22Rv1 (cell line): ENCODE data around the gene USH2A.

Source experiments
- ZFX ChIP-seq: fragments of 450-650 bp; IDR thresholded peaks from 2 replicates; pipeline ENCODE4 v1.6.1; 2017; ENCODE audit warnings: antibody characterized with exemption, borderline replicate concordance
- TF ChIP-seq, protein P1 (sequence below): fragments of 450-650 bp; IDR thresholded peaks from 2 replicates; pipeline ENCODE4 v1.5.1; 2017; ENCODE audit warnings: mild to moderate bottlenecking

DNA sequence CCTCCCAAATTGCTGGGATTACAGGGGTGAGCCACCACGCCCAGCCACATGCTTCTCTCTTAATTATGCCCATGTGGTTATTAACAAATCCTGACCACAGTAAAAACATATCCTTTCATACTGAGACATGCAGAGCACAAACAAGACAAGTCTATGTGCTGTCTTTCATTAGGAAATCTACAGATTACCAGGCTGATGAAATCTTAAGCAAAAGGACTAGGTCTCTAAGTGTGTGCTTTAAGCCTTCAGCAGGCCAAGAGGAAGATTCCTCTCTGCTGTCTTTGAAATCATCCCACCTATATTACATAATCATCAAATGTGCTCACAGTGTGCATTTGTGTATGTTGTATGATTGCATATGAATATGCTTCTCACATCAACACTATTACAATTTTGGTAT is 436.8 kb downstream of the USH2A start:
- TF ChIP-seq, protein P1, sequence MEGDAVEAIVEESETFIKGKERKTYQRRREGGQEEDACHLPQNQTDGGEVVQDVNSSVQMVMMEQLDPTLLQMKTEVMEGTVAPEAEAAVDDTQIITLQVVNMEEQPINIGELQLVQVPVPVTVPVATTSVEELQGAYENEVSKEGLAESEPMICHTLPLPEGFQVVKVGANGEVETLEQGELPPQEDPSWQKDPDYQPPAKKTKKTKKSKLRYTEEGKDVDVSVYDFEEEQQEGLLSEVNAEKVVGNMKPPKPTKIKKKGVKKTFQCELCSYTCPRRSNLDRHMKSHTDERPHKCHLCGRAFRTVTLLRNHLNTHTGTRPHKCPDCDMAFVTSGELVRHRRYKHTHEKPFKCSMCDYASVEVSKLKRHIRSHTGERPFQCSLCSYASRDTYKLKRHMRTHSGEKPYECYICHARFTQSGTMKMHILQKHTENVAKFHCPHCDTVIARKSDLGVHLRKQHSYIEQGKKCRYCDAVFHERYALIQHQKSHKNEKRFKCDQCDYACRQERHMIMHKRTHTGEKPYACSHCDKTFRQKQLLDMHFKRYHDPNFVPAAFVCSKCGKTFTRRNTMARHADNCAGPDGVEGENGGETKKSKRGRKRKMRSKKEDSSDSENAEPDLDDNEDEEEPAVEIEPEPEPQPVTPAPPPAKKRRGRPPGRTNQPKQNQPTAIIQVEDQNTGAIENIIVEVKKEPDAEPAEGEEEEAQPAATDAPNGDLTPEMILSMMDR: no peak
- TF ChIP-seq ZFX: no peak
